Hematopoietic multipotent progenitor cell treated with erythropoietin and hydrocortisone succinate and interleukin-3 and kit ligand, for 6 days (in vitro differentiated cells): ENCODE measurements around the gene LAMTOR3.

ENCODE experiments used
- DNase-seq: peaks from one replicate; pipeline ENCODE4 v3.0.0-alpha.2; 2015

The LAMTOR3 gene

DNA sequence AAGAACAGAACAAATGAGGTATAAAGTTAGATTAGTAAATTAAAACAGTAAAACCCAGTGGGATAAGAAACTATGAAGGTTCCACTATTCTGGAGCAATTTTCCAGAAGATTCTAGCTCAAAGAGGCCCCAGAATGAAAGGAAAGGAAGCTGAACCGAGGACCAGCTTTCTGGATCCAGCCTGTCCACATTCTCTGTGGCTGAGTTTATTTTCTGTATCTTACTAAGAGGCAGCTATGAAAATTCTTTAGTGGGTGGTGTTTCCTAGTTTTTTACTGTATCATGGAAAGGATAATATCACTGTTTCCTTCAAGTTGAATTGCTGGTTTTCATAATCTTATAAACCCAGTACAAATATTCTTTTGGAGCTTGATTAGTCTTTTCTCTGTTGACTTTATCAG, 65.8 kb downstream of the LAMTOR3 start:
- DNase-seq = no peak
